Measurements from ENCODE around the gene RAB6A. TPM values are rescaled to one million over a fixed set of nuclear protein-coding genes. Genes with fewer than 3 reads are reported as not detected.

RAB6A gene
- total and polyA plus RNA-seq, 2 donors (not counting 3 experiments of a cell fraction or from before 2014, with no cell fraction given) = 45.0 to 130 TPM

GRCh38 chr11:73656985-73657384 is 103.9 kb downstream of the RAB6A start:
- Histone ChIP-seq H3K36me3 (ENCODE audit: control insufficient read depth in 2 of 2, extremely low read depth in 1 of 2, insufficient read depth in 2 of 2, low read length in 2 of 2) (no peaks in the 10 kb centered on the region), H3K27ac (ENCODE audit: insufficient read depth, low read depth, low read length) (no peak overlapping the region), H3K4me3 (replicated peaks in 1 of 3; ENCODE audit: insufficient read depth in 1 of 3, low read depth in 1 of 3, low read length in 3 of 3) (no peak overlapping the region), H4K20me1 (replicated peaks; ENCODE audit: control insufficient read depth, extremely low read depth, insufficient read depth, low read length) (no peaks in the 10 kb centered on the region), H3K79me2 (ENCODE audit: control insufficient read depth, insufficient read depth, low read length) (no peaks in the 10 kb centered on the region), H2AFZ (ENCODE audit: low read depth, low read length) (no peak overlapping the region), H3K9me3 (replicated peaks; ENCODE audit: control insufficient read depth, insufficient read depth, low read length) (no peaks in the 10 kb centered on the region), H3K9ac (replicated peaks; ENCODE audit: extremely low read depth, insufficient read depth, low read length) (no peak overlapping the region), H3K4me1 (ENCODE audit: control insufficient read depth, extremely low read depth, insufficient read depth, low read length) (peaks cover 6% of the 10 kb centered on the region), H3K27me3 (ENCODE audit: control insufficient read depth in 2 of 2, insufficient read depth in 2 of 2, low read length in 2 of 2) (peaks cover 0 to under 1% of the 10 kb centered on the region in 2 experiments), H3K4me2 (ENCODE audit: insufficient read depth, low read length) (no peak overlapping the region), H3K9me1 (replicated peaks; ENCODE audit: control insufficient read depth, extremely low read depth, insufficient read depth, low read length) (no peaks in the 10 kb centered on the region)
- BruUV-seq (replicated peaks) = no TSS peak
- intact Hi-C loops (cut with micrococcal nuclease) = no loop called here
- DNase-seq (ENCODE audit: low read depth, low spot score) = no peak
- no peak for TF ChIP-seq MYC (IDR thresholded peaks at IDR 0.05; ENCODE audit: low read depth, low read length)
- no peak for TF ChIP-seq POLR2AphosphoS5 (IDR thresholded peaks at IDR 0.05; ENCODE audit: insufficient read depth, low read depth, low read length)
- no peak for TF ChIP-seq GATA2 (IDR thresholded peaks at IDR 0.05; ENCODE audit: insufficient read depth, insufficient read length, low read depth, low read length)
- TF ChIP-seq POLR2A (IDR thresholded peaks at IDR 0.05; ENCODE audit: low read depth, low read length) = no peak
- TF ChIP-seq CTCF (IDR thresholded peaks at IDR 0.05; ENCODE audit: extremely low read depth in 1 of 2, insufficient read depth in 1 of 2, low read depth in 1 of 2, low read length in 2 of 2) = no peak
- no peak for TF ChIP-seq JUN (IDR thresholded peaks at IDR 0.05; ENCODE audit: borderline replicate concordance, insufficient read depth, insufficient read length, low read depth)
- no peak for TF ChIP-seq FOS (IDR thresholded peaks at IDR 0.05; ENCODE audit: borderline replicate concordance, insufficient read depth, low read length)
- TF ChIP-seq EZH2 (IDR thresholded peaks at IDR 0.05; ENCODE audit: borderline replicate concordance, low read depth, low read length, severe bottlenecking) = no peak
- TF ChIP-seq MAX (IDR thresholded peaks at IDR 0.05; ENCODE audit: insufficient read depth, insufficient read length) = no peak
- dilution Hi-C loops (cut with MboI; ENCODE audit: extremely low pct_ligation_motif_present, low sequenced_read_pairs) = no loop called here
- POLR2A ChIA-PET = no interaction called here
- CTCF ChIA-PET = interaction anchor here (3.3 kb wide), 1 partner anchor 31 kb away, joined by 22 read pairs; no protein-coding TSS in a partner anchor
- FAIRE-seq = no peak
